HG02970 (cell line): Measurements from ENCODE around the gene MS4A4E.
"Not testable (repeated sequence)": the region's sequence is repeated elsewhere in the genome, so short reads cannot be mapped to it uniquely, and the experiment has no call there.

Experiments used
- ATAC-seq: cut with Tn5 transposase; IDR thresholded peaks from one replicate; pipeline ENCODE4 v1.9.1; 2021; ENCODE audit warnings: mild to moderate bottlenecking, moderate library complexity, moderate number of reproducible peaks; ENCODE audit not compliant: unreplicated experiment, low FRiP score

The MS4A4E gene

DNA sequence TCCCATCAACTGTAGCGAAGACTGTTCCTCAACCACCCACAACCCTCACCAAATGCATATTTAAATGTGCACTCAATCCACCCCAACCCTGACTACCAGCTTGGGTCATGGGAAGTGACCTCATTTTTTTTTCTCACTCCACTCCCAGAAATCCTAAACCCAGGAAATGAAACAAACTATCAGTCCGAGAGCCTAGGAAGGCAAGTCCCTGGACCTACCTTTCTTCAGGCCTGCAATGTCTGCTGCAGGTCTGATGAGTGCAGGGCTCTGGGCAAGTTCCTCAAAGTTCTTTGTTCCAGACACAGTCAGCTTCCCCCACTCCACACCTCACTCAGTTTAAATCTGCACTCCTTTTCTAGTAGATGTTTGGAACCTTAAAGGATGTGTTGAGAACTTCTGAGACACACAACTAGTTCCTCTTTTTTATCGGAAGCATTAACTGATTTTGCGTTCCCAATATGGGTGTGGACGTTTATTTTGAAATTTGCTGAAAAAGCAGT lies at the start of gene MS4A4E:
Gene MS4A4E (minus strand): TSS at position 398 of the 500 bp plus-strand sequence. CDS start 13,082 bp downstream, outside the sequence.
- ATAC-seq: no peak

DNA sequence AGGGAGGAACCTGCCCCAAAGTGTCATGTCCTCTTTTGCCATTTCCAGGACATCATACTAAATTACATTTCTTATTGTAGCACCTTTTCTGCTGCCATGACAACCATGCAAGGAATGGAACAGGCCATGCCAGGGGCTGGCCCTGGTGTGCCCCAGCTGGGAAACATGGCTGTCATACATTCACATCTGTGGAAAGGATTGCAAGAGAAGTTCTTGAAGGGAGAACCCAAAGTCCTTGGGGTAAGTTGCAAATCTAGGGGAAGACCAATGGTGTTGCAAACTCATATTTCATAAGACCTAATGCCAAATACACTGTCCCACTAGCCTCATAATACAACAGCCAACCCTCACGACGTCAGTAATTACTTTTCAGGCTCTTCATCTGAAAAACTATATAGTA lies 49.2 kb upstream of the MS4A4E start:
- ATAC-seq: no peak

DNA sequence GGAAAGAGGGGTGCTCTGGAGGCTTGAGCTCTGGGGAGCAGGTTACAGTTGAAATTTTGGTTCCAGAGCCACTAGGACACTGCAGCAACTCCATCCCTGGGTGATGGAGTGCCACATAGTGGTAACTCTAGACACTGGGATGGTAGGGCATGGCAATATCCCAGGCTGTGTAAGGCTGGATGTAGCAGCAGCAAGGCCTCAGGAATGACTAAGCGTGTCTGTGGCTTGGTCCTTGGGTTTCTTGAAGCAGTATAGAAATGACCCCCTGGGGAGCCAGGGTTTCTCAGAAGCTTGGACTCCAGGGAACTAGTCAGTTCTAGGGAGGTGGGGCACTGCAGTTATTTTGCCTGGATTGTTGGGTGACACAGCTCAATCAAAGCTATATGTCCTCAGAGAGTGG lies 45.6 kb upstream of the MS4A4E start:
- ATAC-seq: no peak

DNA sequence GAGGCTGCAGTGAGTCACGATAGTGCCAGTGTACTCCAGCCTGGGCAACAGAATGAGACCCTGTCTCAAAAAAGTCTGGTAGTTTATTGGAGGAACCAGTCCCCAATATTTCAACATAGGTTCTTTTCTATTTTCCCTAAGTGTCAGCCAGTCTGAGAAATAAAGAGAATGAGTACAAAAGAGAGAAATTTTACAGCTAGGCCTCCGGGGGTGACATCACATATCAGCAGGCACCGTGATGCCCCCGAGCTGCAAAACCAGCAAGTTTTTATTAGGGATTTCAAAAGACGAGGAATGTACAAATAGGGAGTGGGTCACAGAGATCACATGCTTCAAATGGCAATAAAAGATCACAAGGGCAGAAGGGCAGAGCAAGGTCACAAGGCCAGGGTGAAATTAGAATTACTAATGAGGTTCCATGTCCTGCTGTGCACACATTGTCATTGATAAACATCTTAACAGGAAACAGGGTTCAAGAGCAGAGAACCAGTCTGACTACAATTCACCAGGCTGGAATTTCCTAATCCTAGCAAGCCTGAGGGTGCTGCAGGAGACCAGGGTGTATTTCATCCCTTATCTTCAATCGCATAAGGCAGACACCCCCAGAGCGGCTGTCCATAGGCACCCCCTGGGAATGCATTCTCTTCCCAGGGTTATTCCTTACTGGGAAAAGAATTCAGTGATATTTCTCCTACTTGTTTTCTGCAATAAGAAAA lies 42.6 kb upstream of the MS4A4E start:
- ATAC-seq: not testable (repeated sequence)

DNA sequence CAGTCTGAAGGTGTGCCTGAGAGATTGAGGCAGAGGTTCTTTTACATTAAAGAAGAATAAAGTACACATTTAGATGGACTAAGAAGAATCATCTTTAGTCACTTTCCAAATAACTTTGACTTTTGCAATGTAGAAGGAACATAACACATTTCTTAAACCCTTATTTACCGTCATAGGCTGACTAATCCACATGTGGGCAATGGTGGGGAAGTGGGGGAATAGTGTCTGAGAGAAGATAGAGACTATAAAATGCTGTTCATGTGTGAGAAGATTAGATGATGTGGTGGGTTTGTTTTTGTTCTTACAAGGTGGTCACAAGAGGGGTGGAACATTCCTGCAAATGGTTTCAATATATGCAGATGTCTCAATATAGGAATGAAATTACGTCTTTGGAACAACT lies 39.3 kb upstream of the MS4A4E start:
- no peak for ATAC-seq

DNA sequence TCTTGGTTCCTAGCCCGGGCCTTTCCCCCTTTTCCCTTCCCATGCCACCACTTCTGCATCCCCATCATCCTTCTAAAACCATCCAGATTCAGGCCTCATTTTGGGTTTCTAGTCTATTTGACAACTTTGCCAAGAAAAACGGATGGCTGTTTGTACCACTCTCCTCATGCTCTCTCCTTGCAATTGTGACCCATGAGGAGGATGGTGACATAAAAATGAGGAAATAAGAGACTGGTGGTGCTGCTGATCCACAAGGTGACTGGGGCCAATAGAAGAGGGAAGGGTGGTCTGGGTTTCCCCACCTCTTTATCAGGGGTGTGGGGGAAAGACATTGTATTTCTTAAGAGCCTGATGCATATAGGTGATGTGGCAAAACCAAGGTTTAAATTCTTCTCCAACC lies 38.5 kb upstream of the MS4A4E start:
- no peak for ATAC-seq

DNA sequence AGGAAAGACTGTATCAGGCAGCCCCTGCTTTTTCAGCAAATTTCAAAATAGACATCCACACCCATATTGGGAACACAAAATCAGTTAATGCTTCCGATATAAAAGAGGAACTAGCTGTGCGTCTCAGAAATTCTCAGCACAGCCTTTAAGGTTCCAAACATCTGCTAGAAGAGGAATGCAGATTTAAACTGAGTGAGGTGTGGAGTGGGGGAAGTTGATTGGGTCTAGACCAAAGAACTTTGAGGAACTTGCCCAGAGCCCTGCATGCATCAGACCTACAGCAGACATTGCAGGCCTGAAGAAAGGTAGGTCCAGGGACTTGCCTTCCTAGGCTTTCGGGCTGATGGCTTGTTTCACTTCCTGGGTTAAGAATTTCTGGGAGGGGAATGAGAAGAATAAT lies 37.5 kb upstream of the MS4A4E start, which contains the start of gene MS4A4A:
Gene MS4A4A (plus strand): TSS at position 255 of the 400 bp plus-strand sequence. CDS start 10 bp downstream, at position 265.
- no peak for ATAC-seq

DNA sequence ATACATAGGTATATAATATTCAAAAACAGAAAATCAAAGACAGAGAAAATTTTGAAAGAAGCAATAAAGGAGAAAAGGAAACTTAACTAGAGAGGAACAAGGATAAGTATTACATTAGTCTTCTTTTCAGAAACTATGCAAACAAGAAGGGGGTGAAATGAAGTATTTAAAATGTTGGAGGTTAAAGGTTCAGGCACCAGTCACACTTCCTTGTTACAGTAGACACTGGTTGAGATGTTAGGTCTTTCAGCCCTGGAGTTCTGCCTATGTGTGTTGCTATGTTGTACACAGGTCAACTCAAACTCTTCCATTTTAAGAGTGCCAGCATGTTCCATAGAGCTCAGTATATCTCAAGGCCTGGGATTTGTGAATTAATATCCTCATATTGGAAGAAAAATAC lies 31.5 kb upstream of the MS4A4E start:
- no peak for ATAC-seq

DNA sequence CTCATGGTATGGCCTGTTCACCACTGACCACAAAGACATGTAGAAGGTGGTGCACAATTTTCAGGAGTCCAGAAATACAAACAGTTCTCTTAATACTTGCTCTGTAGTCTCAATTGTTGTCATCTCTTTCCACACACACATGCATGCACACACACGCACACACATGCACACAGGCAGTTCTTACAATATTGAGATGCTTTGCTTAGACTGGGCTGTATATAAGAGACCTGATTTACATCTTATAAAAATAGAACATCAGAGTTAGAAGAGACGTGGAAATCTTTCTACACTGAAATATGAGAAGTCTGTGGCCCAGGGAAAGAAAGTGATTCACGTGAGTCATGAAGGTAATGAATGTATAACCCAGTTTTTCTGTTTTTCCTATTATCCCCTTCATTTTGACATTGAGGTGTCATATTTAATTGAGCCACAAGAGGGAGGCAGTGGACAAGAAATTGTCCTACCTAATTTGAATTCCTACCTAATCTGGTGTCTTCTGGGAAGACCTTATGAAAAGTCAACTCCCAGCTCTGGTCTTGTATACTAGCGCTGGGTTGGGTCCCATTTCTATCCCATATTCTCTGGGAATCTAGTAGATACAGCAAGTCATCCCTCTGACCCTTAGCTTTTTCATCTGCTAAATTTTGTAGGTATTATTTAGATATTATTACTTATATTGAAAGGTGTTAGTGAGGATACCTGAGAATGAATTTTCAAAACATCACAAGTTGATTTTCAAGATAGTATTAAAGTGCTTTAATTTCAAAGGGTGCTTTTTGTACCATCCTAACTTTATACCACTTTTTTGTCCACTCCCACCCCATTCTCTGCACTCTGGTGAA lies 22.7 kb upstream of the MS4A4E start:
- ATAC-seq: no peak

DNA sequence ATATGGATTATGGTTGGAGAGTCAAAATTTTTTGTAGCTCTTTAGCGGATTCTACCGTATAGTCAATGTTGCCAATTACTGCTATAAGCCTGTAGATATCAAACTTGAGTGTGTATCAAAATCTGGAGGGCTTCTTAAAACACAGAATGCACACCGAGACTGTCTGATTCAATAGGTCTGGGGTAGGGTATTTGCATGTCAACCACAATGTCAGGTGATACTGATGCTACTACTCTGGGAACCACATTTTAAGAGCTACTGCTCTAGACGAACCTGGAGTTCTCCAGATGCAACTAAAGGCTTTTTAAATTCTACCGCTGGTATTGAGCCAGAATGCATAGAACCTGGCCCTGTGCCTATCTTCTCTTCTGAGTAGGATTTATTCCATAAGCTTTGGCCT lies 21.7 kb upstream of the MS4A4E start:
- ATAC-seq: no peak

DNA sequence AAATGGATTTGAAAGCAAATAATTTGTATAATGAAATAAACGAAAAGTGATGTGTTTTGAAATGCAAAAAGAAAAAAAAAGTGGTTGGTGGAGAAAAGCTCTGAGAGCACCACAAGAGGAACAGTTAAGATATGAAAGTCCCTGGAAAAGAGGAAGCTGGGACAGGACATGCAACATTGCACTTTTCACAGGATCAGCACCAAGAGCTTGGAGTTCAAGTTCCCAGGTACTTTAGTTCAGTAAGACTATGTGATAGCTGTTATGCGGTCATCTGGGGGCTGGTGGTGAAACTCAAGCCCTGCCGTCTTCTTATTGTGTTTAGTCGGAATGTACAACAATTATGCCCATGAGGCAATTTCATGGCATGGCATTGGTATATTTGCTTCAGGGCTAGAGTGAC lies 20.5 kb upstream of the MS4A4E start:
- no peak for ATAC-seq

DNA sequence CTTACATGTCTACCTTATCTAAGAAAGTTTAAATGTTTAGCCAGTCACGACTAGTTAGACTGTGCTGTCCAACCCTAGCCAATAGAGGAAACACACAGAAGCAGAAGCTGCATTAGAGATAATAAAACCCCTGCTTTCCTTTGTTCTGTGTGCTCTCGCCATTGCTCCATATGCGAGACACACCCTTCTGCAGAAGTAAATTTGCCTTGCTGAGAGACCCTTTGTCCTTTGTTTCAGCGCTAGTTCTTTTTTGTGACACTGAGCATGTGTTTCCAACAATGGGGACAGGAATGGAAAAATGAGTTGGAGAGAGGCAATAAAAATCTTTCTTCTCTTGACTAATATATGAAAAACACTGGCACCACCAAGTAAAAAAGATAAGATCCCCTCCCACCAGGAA lies 18.1 kb upstream of the MS4A4E start:
- no peak for ATAC-seq

DNA sequence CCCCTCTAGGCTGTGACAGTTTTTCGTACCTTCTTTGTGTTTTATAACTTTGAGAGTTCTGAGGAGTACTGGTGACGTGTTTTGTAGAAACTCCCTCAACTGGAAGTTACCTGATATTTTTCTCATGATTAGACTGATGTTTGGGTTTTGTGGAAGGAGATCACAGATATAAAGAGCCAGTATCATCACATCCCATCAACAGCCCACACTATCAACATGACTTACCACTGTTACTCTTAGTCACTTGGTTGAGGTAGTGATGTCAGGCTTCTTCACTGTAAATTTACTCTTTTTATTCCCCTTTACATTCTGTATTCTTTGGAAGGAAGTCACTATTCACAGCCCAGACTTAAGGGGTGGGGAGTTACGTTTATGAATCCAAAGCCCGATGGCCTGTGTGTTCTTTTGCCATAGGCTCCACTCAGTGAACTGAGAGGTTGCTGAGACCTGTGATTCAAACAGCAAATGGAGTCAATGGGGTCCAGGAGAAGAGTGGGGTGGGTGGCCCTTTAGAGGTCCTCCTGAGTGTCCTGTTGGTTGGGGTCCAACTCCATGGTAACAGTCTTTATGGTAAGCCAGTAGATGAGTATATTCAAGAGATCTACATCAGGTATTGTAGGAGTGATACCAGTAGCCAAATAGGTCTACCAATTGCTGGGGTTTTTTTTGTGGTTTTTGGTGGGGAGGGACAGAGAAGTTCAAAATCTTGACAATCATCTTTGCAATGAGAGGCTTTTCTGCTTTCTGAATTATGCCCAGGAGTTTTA lies 15.2 kb upstream of the MS4A4E start:
- no peak for ATAC-seq

DNA sequence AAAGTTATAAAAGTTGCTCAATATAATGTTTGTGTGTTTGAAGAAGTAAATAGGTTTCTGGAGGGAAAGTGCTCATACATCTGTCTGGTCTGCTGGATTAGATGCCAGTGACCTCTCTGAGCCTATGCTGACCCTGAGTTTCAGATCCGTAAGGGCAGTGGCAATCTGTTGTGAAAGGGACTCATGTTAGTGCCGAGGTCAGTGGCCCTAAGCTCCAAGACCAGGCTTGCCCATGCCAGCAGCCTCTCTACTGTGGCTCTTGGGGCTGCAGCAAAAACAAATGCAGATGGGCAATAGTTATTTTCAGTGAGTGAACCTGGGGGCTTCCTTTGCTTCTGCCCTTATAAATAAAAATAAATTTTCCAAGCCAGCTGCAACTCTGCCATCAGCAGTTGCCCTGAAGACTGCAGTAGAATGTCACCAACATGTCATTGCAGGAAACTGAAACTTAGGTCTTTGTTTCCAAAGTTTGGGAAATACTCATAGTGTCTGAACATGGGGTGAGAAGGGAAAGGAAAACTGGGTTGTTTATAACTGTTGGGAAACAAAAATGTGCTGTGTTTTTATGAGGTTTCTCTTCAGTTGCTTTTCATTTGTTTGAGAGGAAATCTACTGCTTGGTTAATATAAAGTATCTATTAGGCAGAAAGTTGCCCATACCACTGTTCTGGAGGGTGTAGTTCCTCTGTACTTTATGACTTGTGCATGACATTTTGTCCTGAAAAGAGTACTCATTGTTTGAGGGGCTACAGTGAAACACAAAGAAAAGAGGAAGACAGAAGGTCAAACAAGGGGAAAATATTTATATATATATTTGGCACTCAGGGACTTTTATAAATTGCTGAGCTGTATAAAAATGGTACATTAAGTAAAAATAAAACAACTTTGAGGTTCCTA lies 9.5 kb upstream of the MS4A4E start:
- ATAC-seq: no peak

DNA sequence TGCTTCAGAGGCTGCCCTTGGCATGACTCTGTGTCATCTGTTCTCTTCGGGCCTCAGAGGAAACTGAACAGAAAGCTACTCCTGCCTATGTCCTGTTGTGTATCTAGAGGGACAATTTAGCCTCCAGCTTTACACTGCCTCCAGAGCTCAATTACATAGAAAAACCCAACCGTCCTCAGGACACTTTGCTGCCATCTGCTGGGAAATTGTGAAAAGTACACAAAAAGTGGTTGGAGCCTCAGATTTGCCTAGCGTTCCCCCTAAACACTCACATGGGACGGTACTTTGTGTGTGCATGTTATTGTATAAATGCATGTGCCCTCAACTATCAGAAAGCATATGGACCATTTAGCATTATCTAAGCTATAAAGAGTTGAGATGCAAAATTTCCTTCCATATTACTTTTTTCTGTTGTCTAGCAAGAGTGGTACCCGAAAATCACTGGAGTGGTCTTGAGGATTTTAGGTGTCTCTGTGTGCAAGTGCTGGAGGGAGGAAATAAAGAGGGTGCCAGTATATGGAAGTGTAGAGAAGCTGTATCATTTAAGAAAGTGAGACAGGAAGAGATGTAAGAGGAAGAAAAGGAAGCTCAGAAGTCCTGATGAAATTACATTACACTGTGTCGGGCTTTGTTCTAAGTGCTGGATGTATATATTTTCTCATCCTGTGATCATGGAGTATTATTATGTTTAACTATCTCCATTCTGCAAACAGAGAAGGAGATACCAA lies 8.7 kb upstream of the MS4A4E start:
- no peak for ATAC-seq

DNA sequence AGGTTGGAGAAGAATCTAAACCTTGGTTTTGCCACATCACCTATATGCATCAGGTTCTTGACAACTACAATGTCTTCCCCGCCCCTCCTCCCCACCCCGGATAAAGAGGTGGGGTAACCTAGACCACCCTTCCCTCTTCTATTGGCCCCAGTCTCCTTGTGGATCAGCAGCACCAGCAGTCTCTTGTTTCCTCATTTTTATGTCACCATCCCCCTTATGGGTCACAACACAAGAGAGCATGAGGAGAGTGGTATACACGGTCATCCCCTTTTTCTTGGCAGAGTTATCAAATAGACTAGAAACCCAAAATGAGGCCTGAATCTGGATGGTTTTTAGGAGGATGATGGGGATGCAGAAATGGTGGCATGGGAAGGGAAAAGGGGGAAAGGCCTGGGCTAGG lies 1.2 kb downstream of the MS4A4E start:
- ATAC-seq: no peak

DNA sequence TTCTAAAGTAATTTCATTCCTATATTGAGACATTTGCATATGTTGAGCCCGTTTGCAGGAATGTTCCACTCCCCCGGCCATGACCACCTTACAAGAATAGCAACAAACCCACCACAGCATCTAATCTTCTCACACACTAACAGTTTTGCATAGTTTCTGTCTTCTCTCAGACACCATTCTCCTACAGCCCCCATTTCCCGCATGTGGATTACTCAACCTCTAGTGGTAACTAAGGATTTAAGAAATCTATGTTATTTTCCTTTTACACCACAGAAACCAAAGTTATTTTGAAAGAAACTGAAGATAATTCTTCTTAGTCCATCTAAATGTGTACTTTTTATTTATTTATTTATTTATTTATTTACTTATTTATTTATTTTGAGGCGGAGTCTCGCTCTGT lies 2.3 kb downstream of the MS4A4E start:
- ATAC-seq: no peak

DNA sequence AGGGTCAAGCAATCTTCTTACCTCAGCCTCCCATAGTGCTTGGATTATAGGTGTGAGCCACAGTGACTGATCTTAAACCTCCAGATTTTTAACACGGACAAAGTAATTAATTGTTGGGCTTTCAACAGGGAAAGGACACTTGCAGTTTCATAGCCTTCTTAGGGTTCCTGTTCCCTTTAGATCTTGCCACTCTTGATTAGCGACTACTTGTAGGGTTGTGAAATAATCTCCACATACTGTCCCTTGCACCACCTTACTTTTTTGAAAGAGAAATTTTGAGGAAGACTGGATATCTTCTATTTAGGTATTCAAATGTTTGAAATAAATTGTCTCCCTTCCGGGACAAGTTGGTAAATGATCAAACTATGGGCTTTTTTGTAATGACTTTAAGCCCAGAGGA lies 7.6 kb downstream of the MS4A4E start:
- ATAC-seq: no peak

DNA sequence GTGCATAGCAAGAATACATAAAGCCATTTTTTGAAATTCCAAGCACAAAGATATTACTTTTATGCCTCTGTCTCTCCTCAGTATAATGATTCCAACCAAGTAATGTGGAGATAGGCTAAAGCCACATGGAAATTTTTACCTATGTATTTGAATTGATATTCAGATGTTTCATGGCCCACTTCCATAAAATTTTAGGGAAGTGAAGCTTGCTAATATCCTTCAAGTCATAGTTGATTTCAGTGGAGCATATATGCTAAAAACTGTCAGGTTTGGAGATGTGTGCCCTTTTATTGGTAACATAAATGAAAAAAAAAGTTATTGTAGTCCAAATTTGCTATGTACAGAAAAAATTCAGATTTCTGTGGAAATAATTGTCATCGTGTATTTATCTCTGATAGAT lies 12.3 kb downstream of the MS4A4E start:
- ATAC-seq: no peak
